ENCODE data around the gene SEMA3G.

The SEMA3G gene

DNA sequence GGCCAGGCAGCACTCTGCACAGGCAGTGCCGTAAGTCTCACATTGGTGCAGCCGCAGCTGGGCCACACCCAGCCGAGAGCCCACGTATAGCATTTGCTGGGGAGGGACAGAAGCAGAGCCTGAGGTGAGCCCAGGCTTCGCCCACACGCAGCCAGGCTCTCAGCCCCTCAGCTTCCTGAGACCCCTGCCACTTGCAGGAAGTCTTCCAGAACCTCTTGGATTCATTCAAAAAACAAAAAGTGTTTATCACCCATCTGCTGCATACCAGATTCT, 6.9 kb downstream of the SEMA3G start:
- no peaks in the 10 kb centered on the region for H3K36me3 ChIP-seq
- H3K4me1 ChIP-seq = peaks cover 0 to 16% (median 0%) of the 10 kb centered on the region in 4 donors
- intact Hi-C loops (cut with DNase I; ENCODE audit: low total_unique reads) = no loop called here
- no peaks in the 10 kb centered on the region for H3K9me3 ChIP-seq
- DNase-seq = no peak
- H3K27me3 ChIP-seq = no peaks in the 10 kb centered on the region
- no peak for TF ChIP-seq CTCF (IDR thresholded peaks at IDR 0.05)
- H3K27ac ChIP-seq = no peak overlapping the region
- H3K4me3 ChIP-seq = no peak overlapping the region

DNA sequence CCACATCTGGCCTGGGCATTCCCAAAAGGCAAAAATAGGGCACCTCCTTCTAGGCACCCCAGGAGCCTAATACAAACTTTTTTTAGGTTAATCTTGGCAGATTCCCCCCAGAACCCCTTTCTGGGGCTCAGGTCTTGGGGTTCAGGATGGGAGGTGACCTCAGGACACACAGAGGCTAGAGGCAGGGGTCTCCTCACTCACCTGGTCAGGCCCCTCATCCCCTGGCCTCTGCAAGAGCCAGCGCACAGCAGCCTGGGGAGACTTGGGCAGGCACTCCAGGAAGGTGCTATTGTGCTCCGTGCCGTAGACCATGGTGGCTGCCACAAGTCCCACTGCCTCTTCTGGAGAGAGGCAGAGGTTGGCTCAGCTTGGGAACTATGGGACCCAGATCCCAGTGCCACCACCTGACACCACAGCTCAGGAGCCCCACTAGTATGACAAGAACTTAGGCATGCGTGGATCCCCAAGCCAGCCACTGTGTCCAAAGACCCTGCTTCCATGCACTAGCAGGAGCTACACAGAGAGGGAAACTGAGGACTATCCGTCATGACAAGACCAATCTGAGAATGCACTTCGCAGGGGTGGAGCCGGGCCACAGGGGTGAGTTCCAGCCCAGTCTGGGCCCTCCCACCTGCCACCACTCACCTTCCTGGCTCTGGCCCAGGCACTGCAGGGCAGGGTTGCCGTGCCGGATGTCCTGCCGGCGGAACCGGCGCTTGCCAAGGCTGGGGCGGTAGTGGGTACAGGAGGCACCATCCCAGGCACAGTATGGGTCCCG, 7.4 kb downstream of the SEMA3G start:
- no peaks in the 10 kb centered on the region for H3K9me3 ChIP-seq
- no peak overlapping the region for H3K27ac ChIP-seq
- intact Hi-C loops (cut with DNase I; ENCODE audit: low total_unique reads) = no loop called here
- peaks cover 0 to 18% (median 0%) of the 10 kb centered on the region in 4 donors for H3K4me1 ChIP-seq
- H3K36me3 ChIP-seq = no peaks in the 10 kb centered on the region
- no peak overlapping the region for H3K4me3 ChIP-seq
- no peaks in the 10 kb centered on the region for H3K27me3 ChIP-seq
- peak in 1 of 2 donors; percentile 63 for DNase-seq
- TF ChIP-seq CTCF (IDR thresholded peaks at IDR 0.05) = no peak

DNA sequence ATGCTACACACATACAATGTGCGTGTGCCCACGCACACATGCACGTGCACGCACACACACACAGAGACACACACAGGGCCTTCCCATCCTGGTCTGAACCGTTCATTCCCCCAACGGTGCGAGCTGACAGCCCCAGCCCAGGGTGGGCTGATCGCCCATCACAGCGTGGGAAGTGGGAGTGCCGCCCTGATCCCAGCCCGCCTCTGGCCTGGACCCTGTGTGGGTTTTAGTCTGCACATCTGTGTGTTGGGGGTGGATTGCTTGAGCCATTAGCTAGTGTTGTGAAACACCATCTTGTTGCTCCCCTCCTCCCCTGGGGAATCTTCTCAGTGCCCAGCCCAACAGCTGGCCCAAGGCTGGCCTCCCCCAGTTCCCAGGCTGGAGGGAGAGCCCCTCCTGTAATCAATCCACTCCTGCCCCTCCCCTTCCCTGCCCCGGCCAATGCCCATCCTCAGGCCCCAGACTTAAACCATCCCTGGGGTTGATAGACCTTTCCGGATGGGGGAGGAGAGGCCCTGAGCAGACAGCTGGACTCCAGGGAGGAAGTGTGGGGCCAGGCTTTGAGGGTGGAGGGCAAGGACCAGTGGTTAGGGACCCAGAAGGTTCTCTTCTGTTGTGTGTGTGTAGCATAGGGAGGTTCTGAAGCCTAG, 8.3 kb downstream of the SEMA3G start:
- peak in 1 of 2 donors; percentile 51 for DNase-seq
- no peak overlapping the region for H3K27ac ChIP-seq
- intact Hi-C loops (cut with DNase I; ENCODE audit: low total_unique reads) = no loop called here
- H3K27me3 ChIP-seq = no peaks in the 10 kb centered on the region
- no peak for TF ChIP-seq CTCF (IDR thresholded peaks at IDR 0.05)
- peaks cover 0 to 24% (median 0%) of the 10 kb centered on the region in 4 donors for H3K4me1 ChIP-seq
- no peaks in the 10 kb centered on the region for H3K9me3 ChIP-seq
- no peaks in the 10 kb centered on the region for H3K36me3 ChIP-seq
- no peak overlapping the region for H3K4me3 ChIP-seq

DNA sequence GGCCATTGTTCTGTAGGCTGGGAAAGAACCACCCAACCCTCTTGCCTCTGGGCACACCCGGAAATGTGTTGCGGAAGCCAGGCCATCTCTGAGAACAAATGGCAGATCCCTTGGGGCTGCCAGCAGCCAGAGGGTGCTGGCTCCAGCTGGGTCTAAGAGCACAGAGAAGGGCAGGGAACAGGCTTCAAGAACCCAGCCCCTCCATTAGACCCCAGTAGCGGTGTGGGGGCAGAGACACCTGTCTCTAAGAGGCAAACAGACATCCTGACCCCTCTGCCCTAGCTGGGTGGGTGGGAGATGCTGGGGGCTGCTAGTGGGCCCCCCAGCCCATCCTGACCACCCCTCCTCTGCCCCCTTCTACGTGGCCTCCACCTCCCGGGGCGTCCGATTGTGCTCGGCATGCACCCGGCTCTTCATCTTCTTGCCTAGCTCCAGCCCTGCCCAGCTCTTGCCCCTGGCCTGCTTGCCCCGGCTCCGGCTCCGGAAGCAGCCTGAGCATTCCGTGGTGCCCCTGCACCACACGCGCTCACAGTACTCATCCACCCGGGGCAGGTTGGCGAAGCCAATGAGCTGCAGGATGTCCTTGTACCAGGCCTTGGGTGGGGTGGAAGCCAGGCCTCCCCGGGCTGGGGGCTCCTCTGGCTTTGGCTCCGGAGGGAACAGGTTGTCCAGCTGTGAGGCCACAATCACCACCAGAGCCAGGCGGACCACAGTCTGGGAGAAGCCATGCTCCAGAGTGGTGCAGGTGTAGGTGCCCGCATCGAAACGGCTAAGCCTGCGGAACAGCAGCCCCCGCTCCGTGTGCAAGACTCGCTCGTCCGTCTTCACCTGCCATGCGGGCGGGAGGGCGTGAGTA, 9.4 kb downstream of the SEMA3G start:
- peaks cover 0 to 24% (median 0%) of the 10 kb centered on the region in 4 donors for H3K4me1 ChIP-seq
- DNase-seq = peak in 1 of 2 donors; percentile 58

More for the DNA sequence above, 9.4 kb downstream of the SEMA3G start:
- H3K9me3 ChIP-seq = no peaks in the 10 kb centered on the region
- intact Hi-C loops (cut with DNase I; ENCODE audit: low total_unique reads) = no loop called here
- no peaks in the 10 kb centered on the region for H3K27me3 ChIP-seq
- H3K36me3 ChIP-seq = no peaks in the 10 kb centered on the region
- H3K27ac ChIP-seq = no peak overlapping the region
- no peak overlapping the region for H3K4me3 ChIP-seq
- no peak for TF ChIP-seq CTCF (IDR thresholded peaks at IDR 0.05)
